HG03342 (cell line): ENCODE measurements around the gene SNRNP40.

Experiments used
- ATAC-seq: cut with Tn5 transposase; IDR thresholded peaks from one replicate; pipeline ENCODE4 v1.9.1; 2021; ENCODE audit warnings: mild to moderate bottlenecking, moderate library complexity; ENCODE audit not compliant: unreplicated experiment

SNRNP40 gene

GRCh38 chr1:31234123-31234708, 62.4 kb downstream of the SNRNP40 start:
- no peak for ATAC-seq

- no peak for ATAC-seq
These were observed 63.9 kb downstream of the SNRNP40 start for GRCh38 chr1:31232689-31233088.

GRCh38 chr1:31231802-31232201, 64.8 kb downstream of the SNRNP40 start:
- ATAC-seq, result no peak

GRCh38 chr1:31230378-31230777, 66.2 kb downstream of the SNRNP40 start:
- no peak for ATAC-seq

- ATAC-seq, result no peak
These were observed 67.6 kb downstream of the SNRNP40 start for GRCh38 chr1:31228986-31229385.

GRCh38 chr1:31227891-31228568, 68.6 kb downstream of the SNRNP40 start:
- no peak for ATAC-seq

- no peak for ATAC-seq
These were observed 72.5 kb downstream of the SNRNP40 start for GRCh38 chr1:31224068-31224467.

GRCh38 chr1:31222176-31222575, 74.4 kb downstream of the SNRNP40 start:
- ATAC-seq, result no peak

- ATAC-seq, result no peak
These were observed 75.5 kb downstream of the SNRNP40 start for GRCh38 chr1:31221072-31221471.

GRCh38 chr1:31219489-31219888, 77.1 kb downstream of the SNRNP40 start:
- ATAC-seq, result no peak

- ATAC-seq, result no peak
These were observed 77.9 kb downstream of the SNRNP40 start for GRCh38 chr1:31218705-31219104.

- no peak for ATAC-seq
These were observed 80.6 kb downstream of the SNRNP40 start for GRCh38 chr1:31216016-31216415.

GRCh38 chr1:31215065-31215570, 81.5 kb downstream of the SNRNP40 start:
- no peak for ATAC-seq

- ATAC-seq, result no peak
These were observed 82.1 kb downstream of the SNRNP40 start for GRCh38 chr1:31214316-31215064.
